H9 (cell line): ENCODE data around the gene CD247. TPM values are rescaled to one million over a fixed set of nuclear protein-coding genes. Genes with fewer than 3 reads are reported as not detected.
A peak's percentile ranks its signal among the peaks of the same experiment; 100 is the strongest.

Source experiments
- DNase-seq: peaks from one replicate; pipeline ENCODE4 v3.0.0-alpha.2; 2017
- H2AFZ ChIP-seq: one replicate; pipeline ENCODE4 v1.6.1; 2013; ENCODE audit warnings: mild to moderate bottlenecking, low read length, control low read depth, moderate library complexity
- H2AK5ac ChIP-seq: 2 replicates; pipeline ENCODE4 v1.6.1; 2013; ENCODE audit warnings: low read length, control low read depth, mixed read lengths; ENCODE audit not compliant: insufficient read length
- H2BK120ac ChIP-seq: one replicate; pipeline ENCODE4 v1.6.1; 2013; ENCODE audit warnings: low read depth, mild to moderate bottlenecking, low read length, control low read depth, inconsistent platforms; ENCODE audit not compliant: poor library complexity, severe bottlenecking
- H2BK12ac ChIP-seq: 2 replicates; pipeline ENCODE4 v1.6.1; 2013; ENCODE audit warnings: low read length, control low read depth, mixed read lengths, low read depth; ENCODE audit not compliant: insufficient read length
- H2BK15ac ChIP-seq: 2 replicates; pipeline ENCODE4 v1.6.1; 2013; ENCODE audit warnings: low read depth, low read length, control low read depth
- H2BK20ac ChIP-seq: one replicate; pipeline ENCODE4 v1.6.1; 2013; ENCODE audit warnings: low read depth, mild to moderate bottlenecking, low read length, control low read depth, inconsistent platforms; ENCODE audit not compliant: poor library complexity, severe bottlenecking
- H2BK5ac ChIP-seq: 2 replicates; pipeline ENCODE4 v1.6.1; 2013; ENCODE audit warnings: low read length, control low read depth, mixed read lengths; ENCODE audit not compliant: insufficient read length
- H3K14ac ChIP-seq: 2 replicates; pipeline ENCODE4 v1.6.1; 2013; ENCODE audit warnings: low read length, control low read depth; ENCODE audit not compliant: insufficient read depth
- H3K18ac ChIP-seq: 2 replicates; pipeline ENCODE4 v1.6.1; 2013; ENCODE audit warnings: low read depth, mild to moderate bottlenecking, mixed read lengths, low read length, control low read depth; ENCODE audit not compliant: insufficient read length
- H3K23ac ChIP-seq: 2 replicates; pipeline ENCODE4 v1.6.1; 2013; ENCODE audit warnings: low read length, control low read depth, mixed read lengths, low read depth; ENCODE audit not compliant: insufficient read length
- H3K23me2 ChIP-seq: 2 replicates; pipeline ENCODE4 v1.6.1; 2013; ENCODE audit warnings: low read depth, mild to moderate bottlenecking, mixed read lengths, low read length, control low read depth; ENCODE audit not compliant: insufficient read length, poor library complexity, severe bottlenecking
- H3K27ac ChIP-seq: 2 replicates; pipeline ENCODE4 v1.5.1; 2013; ENCODE audit warnings: low read length, control low read depth, mixed read lengths, low read depth; ENCODE audit not compliant: insufficient read length
- H3K27me3 ChIP-seq: 2 replicates; pipeline ENCODE4 v1.6.1; 2013; ENCODE audit warnings: low read length, control low read depth, inconsistent platforms; ENCODE audit not compliant: insufficient read depth
- H3K4ac ChIP-seq: 2 replicates; pipeline ENCODE4 v1.6.1; 2013; ENCODE audit warnings: low read depth, mild to moderate bottlenecking, control low read depth, inconsistent platforms, low read length, moderate library complexity
- H3K4me1 ChIP-seq: 2 replicates; pipeline ENCODE4 v1.6.1; 2013; ENCODE audit warnings: low read length, control low read depth, inconsistent platforms; ENCODE audit not compliant: insufficient read depth
- H3K4me2 ChIP-seq: 2 replicates; pipeline ENCODE4 v1.6.1; 2013; ENCODE audit warnings: low read length, control low read depth, mixed read lengths; ENCODE audit not compliant: insufficient read length, insufficient read depth
- H3K56ac ChIP-seq: 2 replicates; pipeline ENCODE4 v1.6.1; 2013; ENCODE audit warnings: low read depth, mild to moderate bottlenecking, mixed read lengths, low read length, control low read depth; ENCODE audit not compliant: insufficient read length
- H3K79me1 ChIP-seq: 2 replicates; pipeline ENCODE4 v1.6.1; 2013; ENCODE audit warnings: low read depth, mild to moderate bottlenecking, moderate library complexity, low read length, control low read depth, inconsistent platforms; ENCODE audit not compliant: insufficient read depth, poor library complexity, severe bottlenecking
- H3K79me2 ChIP-seq: 2 replicates; pipeline ENCODE4 v1.6.1; 2013; ENCODE audit warnings: low read length, control low read depth, inconsistent platforms; ENCODE audit not compliant: insufficient read depth
- H3K9ac ChIP-seq: 2 replicates; pipeline ENCODE4 v1.6.1; 2013; ENCODE audit warnings: low read length, control low read depth, mixed read lengths; ENCODE audit not compliant: insufficient read length; ENCODE audit errors: extremely low read depth
- H3K9me3 ChIP-seq: one replicate; pipeline ENCODE4 v1.6.1; 2013; ENCODE audit warnings: low read depth, low read length, inconsistent platforms; ENCODE audit not compliant: control insufficient read depth
- H3T11ph ChIP-seq: one replicate; pipeline ENCODE4 v1.6.1; 2013; ENCODE audit warnings: mild to moderate bottlenecking, low read length, control low read depth, inconsistent platforms
- H4K20me1 ChIP-seq: one replicate; pipeline ENCODE4 v1.6.1; 2013; ENCODE audit not compliant: control insufficient read depth, insufficient read length, insufficient read depth
- H4K5ac ChIP-seq: 2 replicates; pipeline ENCODE4 v1.6.1; 2013; ENCODE audit warnings: low read depth, mild to moderate bottlenecking, mixed read lengths, low read length, control low read depth; ENCODE audit not compliant: insufficient read length
- H4K8ac ChIP-seq: replicated peaks from 2 replicates; pipeline ENCODE4 v1.6.1; 2013; ENCODE audit warnings: low read length, control low read depth, mixed read lengths, low read depth; ENCODE audit not compliant: insufficient read length
- H4K91ac ChIP-seq: 2 replicates; pipeline ENCODE4 v1.6.1; 2013; ENCODE audit warnings: low read depth, mild to moderate bottlenecking, moderate library complexity, mixed read lengths, low read length, control low read depth; ENCODE audit not compliant: insufficient read length
- H3K27ac Mint-ChIP-seq, 3 experiments: 2 replicates in 2 of 3; 3 replicates in 1 of 3; pipeline ENCODE4 v1.8.0; 2020 to 2021; ENCODE audit warnings: mixed read lengths in 3 of 3, mild to moderate bottlenecking in 1 of 3, moderate library complexity in 1 of 3
- H3K27me3 Mint-ChIP-seq: 2 replicates; pipeline ENCODE4 v1.8.0; 2021; ENCODE audit warnings: low read depth, mild to moderate bottlenecking, moderate library complexity, mixed read lengths
- H3K36me3 Mint-ChIP-seq, 3 experiments: 2 replicates in 2 of 3; 3 replicates in 1 of 3; pipeline ENCODE4 v1.8.0; 2020 to 2021; ENCODE audit warnings: low read depth in 3 of 3, mixed read lengths in 3 of 3; ENCODE audit not compliant: insufficient read depth in 1 of 3
- H3K4me1 Mint-ChIP-seq, 2 experiments: 2 replicates each; pipeline ENCODE4 v1.8.0; 2020; ENCODE audit warnings: mixed read lengths in 2 of 2
- H3K4me3 Mint-ChIP-seq, 2 experiments: 2 replicates in 1 of 2; 3 replicates in 1 of 2; pipeline ENCODE4 v1.8.0; 2020 to 2021; ENCODE audit warnings: mild to moderate bottlenecking in 2 of 2, mixed read lengths in 2 of 2, moderate library complexity in 1 of 2
- H3K9me3 Mint-ChIP-seq, 2 experiments: 2 replicates in 1 of 2; 3 replicates in 1 of 2; pipeline ENCODE4 v1.8.0; 2020; ENCODE audit warnings: mild to moderate bottlenecking in 2 of 2, mixed read lengths in 2 of 2, moderate library complexity in 1 of 2
- WGBS: extraction: QIAGEN DNeasy Blood & Tissue Kit; methylation state at CpG from one replicate; pipeline ENCODE4 v1.1.7; 2013; ENCODE audit warnings: missing lambda C conversion rate, low lambda C conversion rate, mixed read lengths; ENCODE audit not compliant: insufficient read length; ENCODE audit errors: extremely low coverage; 5-methylcytosine and 5-hydroxymethylcytosine counted together
- total RNA-seq: library from RNA; stranded (reverse); gene quantifications from 2 replicates; pipeline ENCODE4 v1.2.1, GENCODE V29; 2021
- TF ChIP-seq, protein P1 (sequence below): fragments of 200-600 bp; sonication (generic); conservative IDR thresholded peaks from 3 replicates; pipeline ENCODE4 v1.8.0; 2021; ENCODE audit warnings: antibody characterized with exemption, mild to moderate bottlenecking

The CD247 gene
- total RNA-seq, 1 experiment from 2014 or later: 1.2 TPM

DNA sequence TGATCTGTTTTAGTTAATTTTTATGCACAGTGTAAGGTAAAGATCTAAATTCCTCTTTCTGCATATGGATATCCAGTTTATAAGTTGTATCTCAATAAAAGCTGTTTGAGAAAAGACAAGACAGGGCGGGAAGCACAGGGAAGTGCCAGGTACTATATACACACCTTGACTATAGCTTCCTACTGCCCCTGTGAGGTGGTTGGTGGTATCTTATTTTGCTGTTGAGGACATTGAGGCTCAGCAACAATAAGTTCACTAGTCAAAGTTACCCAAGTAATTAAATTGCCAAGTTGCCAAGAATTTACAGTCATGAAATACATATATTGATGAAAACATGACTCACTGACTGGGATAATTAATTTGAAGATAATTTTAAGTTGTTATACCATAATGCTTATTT is 109.1 kb downstream of the CD247 start:
- Histone ChIP-seq H2BK12ac (no peak overlapping the region), H3K79me1 (no peaks in the 10 kb centered on the region), H3K14ac (no peak overlapping the region), H4K8ac (no peak overlapping the region), H3T11ph (no peak overlapping the region), H3K27me3 (no peaks in the 10 kb centered on the region), H2BK15ac (no peak overlapping the region), H3K9ac (no peak overlapping the region), H3K27ac (no peak overlapping the region), H3K9me3 (no peaks in the 10 kb centered on the region), H3K18ac (no peak overlapping the region), H3K23me2 (no peaks in the 10 kb centered on the region), H3K23ac (no peak overlapping the region), H3K4me2 (no peak overlapping the region), H2BK20ac (no peak overlapping the region), H3K4me1 (no peaks in the 10 kb centered on the region), H2BK5ac (no peak overlapping the region), H4K20me1 (no peaks in the 10 kb centered on the region), H2AK5ac (no peak overlapping the region), H2BK120ac (no peak overlapping the region), H4K91ac (no peak overlapping the region), H3K79me2 (no peaks in the 10 kb centered on the region), H3K4ac (no peak overlapping the region), H3K56ac (no peak overlapping the region), H2AFZ (no peak overlapping the region), H4K5ac (no peak overlapping the region)
- no peaks in the 10 kb centered on the region for H3K27me3 Mint-ChIP-seq
- DNase-seq: no peak
- no peak overlapping the region for H3K4me3 Mint-ChIP-seq
- no peaks in the 10 kb centered on the region; a peak in 1 of 5 replicates for H3K9me3 Mint-ChIP-seq
- WGBS: no CpG with 5 or more reads among the region's 1 CpG
- 0 out of 7 replicates have a peak overlapping the region, but pooled peaks of 1 of the 3 experiments have one; percentile 75 for H3K27ac Mint-ChIP-seq
- H3K4me1 Mint-ChIP-seq: no peaks in the 10 kb centered on the region
- TF ChIP-seq, protein P1, sequence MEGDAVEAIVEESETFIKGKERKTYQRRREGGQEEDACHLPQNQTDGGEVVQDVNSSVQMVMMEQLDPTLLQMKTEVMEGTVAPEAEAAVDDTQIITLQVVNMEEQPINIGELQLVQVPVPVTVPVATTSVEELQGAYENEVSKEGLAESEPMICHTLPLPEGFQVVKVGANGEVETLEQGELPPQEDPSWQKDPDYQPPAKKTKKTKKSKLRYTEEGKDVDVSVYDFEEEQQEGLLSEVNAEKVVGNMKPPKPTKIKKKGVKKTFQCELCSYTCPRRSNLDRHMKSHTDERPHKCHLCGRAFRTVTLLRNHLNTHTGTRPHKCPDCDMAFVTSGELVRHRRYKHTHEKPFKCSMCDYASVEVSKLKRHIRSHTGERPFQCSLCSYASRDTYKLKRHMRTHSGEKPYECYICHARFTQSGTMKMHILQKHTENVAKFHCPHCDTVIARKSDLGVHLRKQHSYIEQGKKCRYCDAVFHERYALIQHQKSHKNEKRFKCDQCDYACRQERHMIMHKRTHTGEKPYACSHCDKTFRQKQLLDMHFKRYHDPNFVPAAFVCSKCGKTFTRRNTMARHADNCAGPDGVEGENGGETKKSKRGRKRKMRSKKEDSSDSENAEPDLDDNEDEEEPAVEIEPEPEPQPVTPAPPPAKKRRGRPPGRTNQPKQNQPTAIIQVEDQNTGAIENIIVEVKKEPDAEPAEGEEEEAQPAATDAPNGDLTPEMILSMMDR: peak; percentile 65
- peaks cover 20 to 53% (median 46%) of the 10 kb centered on the region in 3 experiments; a peak in 6 of 7 replicates for H3K36me3 Mint-ChIP-seq
